GM12875 (cell line): ENCODE measurements around the gene CTSO.

Experiments used
- H3K4me3 ChIP-seq: one replicate; pipeline ENCODE4 v1.5.1; 2011; ENCODE audit warnings: low read depth, low read length, control low read depth
- TF ChIP-seq, protein P1 (sequence below): IDR thresholded peaks from 2 replicates; pipeline ENCODE4 v1.5.1; 2011; ENCODE audit warnings: low read depth, mild to moderate bottlenecking, control low read depth, inconsistent platforms, low read length, moderate library complexity, borderline replicate concordance; ENCODE audit not compliant: insufficient read depth

Gene CTSO

DNA sequence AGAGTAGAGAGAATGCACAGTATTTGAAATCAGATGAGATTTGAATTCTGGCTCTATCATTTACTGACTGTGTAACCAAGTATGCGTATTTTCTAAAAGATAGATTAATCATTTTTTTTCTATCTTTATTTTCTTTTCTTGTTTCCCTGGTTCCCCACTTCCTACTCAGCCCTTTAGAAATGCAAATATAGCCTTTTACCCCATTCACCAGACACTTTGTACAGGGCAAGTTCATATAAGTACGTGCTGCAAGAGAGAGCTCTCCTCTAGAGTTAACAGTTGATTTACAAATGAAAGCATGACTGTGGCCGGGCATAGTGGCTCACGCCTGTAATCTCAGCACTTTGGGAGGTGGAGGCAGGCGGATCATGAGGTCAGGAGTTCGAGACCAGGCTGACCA, 68.0 kb downstream of the CTSO start:
- TF ChIP-seq, protein P1, sequence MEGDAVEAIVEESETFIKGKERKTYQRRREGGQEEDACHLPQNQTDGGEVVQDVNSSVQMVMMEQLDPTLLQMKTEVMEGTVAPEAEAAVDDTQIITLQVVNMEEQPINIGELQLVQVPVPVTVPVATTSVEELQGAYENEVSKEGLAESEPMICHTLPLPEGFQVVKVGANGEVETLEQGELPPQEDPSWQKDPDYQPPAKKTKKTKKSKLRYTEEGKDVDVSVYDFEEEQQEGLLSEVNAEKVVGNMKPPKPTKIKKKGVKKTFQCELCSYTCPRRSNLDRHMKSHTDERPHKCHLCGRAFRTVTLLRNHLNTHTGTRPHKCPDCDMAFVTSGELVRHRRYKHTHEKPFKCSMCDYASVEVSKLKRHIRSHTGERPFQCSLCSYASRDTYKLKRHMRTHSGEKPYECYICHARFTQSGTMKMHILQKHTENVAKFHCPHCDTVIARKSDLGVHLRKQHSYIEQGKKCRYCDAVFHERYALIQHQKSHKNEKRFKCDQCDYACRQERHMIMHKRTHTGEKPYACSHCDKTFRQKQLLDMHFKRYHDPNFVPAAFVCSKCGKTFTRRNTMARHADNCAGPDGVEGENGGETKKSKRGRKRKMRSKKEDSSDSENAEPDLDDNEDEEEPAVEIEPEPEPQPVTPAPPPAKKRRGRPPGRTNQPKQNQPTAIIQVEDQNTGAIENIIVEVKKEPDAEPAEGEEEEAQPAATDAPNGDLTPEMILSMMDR: no peak
- no peak overlapping the region for H3K4me3 ChIP-seq

DNA sequence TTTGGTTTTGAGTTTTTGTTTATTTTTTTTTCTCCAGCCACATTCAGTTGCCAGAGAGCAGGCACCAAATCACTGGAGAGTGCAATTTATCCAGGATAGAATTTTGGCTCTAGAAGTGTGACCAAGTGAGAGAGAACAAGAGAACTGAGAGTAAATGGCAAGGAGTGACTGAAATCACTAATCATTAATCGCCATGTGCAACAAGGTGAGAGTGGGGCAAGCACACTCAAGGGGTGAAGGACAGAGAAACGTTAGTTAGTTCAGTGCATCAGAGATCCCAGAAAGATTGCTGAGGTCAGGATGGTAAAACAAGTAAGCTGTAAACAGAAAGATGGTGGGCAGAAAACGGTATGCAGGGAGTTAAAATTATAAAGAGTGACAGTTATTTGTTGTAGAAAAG, 69.8 kb downstream of the CTSO start:
- TF ChIP-seq, protein P1: no peak
- no peak overlapping the region for H3K4me3 ChIP-seq

DNA sequence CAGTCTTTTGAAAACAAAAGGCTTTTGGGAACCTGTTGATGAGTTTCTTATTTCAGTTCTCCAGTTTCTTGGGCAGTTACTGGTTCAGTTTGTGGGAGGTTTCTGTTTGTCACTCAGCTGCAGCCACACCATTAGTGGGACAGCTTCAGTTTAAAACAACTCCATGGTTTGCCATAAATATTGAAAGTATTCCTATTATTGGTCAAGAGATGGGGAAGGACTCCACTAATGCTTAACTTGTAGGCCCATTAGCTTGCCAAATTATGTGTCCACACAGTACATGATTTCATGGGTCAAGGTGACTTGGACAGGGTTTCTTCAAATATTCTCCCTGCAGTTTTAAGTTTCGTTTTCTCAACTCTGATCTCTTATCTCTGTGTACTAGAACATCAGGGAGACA, 72.1 kb downstream of the CTSO start:
- no peak overlapping the region for H3K4me3 ChIP-seq
- TF ChIP-seq, protein P1: no peak

DNA sequence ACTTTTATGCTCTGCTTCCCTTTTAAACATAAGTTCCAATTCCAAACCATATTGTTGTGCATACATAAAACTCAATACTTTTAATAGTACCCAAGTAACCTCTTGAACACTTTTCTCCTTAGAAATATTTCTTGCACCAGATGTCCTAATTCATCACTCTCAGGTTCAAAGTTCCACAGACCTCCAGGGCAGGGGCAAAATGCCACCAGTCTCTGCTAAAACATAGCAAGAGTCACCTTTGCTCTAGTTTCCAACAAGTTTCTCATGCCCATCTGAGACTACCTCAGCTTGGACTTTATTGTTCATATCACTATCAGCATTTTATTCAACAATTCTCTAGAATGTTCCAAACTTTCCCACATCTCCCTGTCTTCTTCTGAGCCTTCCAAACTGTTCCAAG, 73.9 kb downstream of the CTSO start:
- TF ChIP-seq, protein P1: no peak
- H3K4me3 ChIP-seq: no peak overlapping the region

DNA sequence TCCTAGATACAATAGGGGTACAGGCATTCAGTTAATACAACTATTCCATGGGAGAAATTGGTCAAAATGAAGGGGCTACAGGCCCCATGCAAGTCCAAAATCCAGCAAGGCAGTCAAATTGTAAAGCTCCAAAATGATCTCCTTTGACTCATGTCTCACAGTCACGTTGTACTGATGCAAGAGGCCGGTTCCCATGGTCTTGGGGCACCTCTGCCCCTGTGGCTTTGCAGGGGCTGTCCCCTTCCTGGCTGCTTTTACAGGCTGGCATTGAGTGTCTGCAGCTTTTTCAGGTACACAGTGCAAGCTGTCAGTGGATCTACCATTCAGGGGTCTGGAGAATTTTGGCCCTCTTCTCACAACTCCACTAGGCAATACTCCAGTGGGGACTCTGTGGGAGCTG, 75.1 kb downstream of the CTSO start:
- TF ChIP-seq, protein P1: no peak

DNA sequence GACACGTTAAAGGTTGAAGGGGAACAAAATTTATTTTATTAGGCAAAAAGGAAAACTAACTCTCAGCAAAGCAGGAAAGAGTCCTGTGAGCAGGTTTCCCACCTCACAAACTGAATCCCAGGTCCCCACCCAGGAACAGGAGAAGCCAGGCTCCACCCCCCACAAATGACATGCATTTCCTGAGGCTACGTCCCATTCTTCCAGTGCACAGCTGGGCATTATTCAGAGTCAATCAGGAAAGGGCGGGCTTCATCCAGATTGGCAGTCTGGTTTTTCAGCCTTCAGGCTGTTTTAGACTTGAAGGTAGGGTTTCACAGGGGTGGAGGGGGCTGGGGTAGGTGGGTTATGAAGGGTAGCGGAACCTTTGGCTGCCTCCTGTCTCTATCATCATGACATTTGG, 75.7 kb downstream of the CTSO start:
- H3K4me3 ChIP-seq: no peak overlapping the region
- TF ChIP-seq, protein P1: no peak

More for the DNA sequence above, 75.1 kb downstream of the CTSO start:
- no peak overlapping the region for H3K4me3 ChIP-seq

DNA sequence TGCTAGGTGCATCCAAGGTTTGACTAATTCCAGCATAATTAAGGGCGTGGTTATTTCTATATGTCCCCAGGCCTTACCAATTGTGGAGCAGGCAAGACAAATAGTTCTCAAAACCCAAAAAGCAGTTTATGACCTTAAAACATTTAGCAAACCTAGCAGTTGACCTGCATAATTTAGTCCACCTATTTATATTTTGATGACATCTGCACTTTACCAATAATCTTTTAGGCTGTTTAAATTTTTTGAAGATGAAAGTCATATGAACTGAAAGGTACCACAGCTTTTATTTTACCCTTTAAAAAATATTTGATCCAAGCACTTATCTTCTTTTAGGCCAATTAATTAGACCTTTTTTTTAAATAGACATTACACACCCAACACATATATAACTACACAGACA, 77.8 kb downstream of the CTSO start:
- TF ChIP-seq, protein P1: no peak
- H3K4me3 ChIP-seq: no peak overlapping the region
